Activated CD4-positive, alpha-beta T cell treated with anti-CD3 and anti-CD28 coated beads for 24 hours (primary cell): ENCODE results near the gene NCAM1.

Source experiments
- DNase-seq, 2 donors: peaks; one replicate each; pipeline ENCODE4 v3.0.0-alpha.2; 2020; ENCODE audit warnings: low read depth in 2 of 2

NCAM1 gene

GRCh38 chr11:113168354-113169342 lies 207.4 kb downstream of the NCAM1 start:
- no peak for DNase-seq

- DNase-seq: no peak
These were observed 211.2 kb downstream of the NCAM1 start for GRCh38 chr11:113172382-113172951.

GRCh38 chr11:113173126-113173525 lies 211.9 kb downstream of the NCAM1 start:
- no peak for DNase-seq

DNA sequence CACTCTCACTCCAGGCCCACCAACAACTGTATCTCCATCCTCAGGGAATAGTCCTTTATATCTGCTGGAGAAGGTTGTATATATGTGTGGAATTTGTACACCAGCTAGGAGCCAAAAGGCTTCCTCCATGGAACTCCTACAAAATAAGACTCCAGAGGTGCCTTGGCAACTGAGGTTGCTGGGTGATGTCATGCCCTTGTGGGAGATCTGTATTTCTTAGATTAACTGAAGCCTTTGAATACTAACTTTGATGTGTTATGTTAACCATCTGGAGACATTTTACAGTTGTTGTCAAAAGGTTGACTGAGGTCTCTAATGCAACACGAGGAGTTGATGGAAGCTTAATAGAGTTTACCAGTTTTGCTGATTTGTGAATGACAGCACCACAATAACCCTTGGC lies 213.7 kb downstream of the NCAM1 start:
- DNase-seq: no peak

GRCh38 chr11:113176599-113177360 lies 215.6 kb downstream of the NCAM1 start:
- DNase-seq: no peak

GRCh38 chr11:113177671-113178070 lies 216.5 kb downstream of the NCAM1 start:
- DNase-seq: no peak

- no peak for DNase-seq
These were observed 217.3 kb downstream of the NCAM1 start for GRCh38 chr11:113178381-113179070.

DNA sequence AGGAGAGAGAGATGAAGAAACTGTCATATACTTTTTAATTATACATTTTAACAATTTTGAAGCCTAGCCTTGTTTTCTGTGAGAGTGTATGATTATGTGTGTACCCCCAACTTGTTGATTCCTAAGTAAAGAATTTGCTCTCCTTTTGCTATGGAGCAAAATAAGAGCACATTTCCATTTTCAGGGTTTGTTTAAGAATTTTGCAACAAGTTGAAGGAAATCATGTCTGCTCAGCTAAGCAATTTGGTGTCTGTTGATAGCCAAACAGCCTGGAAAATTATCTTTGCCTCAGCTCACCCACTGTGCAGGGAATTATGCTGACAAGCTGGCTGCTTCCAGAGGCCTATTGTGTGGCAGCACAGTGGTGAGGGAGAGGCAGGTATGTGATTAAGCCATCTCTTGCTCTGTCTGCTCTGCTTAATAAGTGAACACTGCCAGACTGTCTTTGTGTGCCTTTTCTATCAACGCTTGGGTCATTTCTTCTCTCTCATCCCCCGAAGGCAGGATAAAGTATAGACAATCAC lies 218.0 kb downstream of the NCAM1 start:
- no peak for DNase-seq

DNA sequence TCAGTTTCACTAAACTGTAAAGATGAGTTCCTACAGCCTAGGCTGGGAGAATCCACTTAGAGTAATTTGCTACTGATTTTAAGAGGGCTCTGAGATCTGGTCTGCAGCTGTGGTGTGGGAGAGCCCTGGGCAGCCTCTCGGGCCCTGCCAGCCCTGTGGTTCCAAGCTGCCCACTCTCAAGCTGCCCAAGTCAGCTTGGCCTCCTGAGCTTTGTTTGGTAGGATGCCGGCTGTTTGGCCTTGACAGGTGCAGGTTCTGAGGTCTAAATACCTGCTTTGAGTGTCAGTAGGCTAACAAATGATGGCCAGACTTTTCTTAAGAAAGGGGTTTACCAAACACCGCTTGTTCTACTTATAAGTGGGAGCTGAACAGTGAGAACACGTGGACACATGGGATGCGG lies 219.9 kb downstream of the NCAM1 start:
- no peak for DNase-seq

GRCh38 chr11:113182288-113182687 lies 221.1 kb downstream of the NCAM1 start:
- no peak for DNase-seq

DNA sequence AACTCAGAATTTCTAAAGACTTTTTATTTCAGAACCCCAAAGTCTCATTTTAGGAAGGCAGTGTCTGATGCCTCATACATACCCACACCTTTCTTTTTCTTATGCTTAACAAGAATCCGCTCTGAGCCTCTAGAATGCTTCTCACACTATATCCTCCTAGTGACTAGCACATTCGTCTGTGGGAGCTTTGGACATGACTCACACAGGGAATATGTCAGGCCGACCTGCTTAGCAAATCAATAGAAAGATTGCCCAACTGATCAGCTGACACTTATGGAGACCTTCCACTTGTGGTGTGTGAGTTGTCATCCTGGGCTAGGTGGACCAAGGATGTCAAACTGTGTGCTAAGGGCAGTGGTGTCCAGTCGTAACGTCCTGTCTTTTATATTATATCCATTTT lies 223.3 kb downstream of the NCAM1 start:
- DNase-seq: no peak

DNA sequence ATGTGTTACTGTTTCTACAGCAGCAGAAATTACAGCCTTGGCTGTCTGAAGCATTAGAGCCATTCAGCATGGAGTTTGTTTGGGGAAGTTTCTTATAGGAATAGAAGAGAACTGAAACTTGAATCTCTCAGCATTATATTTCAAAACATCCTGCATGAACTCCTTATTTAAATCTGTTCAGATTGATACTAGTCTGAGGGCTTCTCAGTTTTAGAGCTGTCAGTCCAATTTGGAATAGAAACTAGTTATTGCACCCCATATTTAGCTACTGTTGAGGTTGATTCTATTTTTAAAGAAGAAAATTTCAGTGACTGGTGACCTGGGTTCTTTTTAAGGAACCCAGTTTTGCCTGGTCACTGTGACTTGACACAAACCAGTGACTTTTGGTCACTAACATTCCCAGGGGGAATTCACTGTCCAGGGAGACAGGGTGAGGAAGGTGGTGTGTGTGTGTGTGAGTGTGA lies 227.2 kb downstream of the NCAM1 start:
- no peak for DNase-seq

- DNase-seq: no peak
These were observed 228.9 kb downstream of the NCAM1 start for GRCh38 chr11:113189909-113190667.

GRCh38 chr11:113192121-113192925 lies 231.1 kb downstream of the NCAM1 start:
- DNase-seq: no peak

DNA sequence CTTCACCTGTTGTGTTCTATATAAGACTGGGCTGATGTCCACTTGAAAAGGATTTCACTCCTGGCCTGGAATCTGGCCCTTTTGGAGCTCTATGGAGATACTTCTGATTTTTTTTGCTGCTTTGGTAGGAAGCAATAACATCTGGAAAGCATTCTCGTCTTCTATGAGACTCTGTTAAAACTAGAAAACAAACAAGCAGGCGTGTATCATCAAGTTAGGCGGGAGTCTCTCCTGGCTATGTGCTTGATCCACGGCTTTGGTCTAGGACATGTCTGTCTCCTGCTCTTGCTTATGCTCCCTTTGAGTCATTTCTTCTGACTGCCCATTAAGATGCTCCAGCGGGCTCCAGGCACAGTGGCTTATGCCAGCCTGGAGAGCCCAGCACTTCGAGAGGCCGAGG lies 231.8 kb downstream of the NCAM1 start:
- no peak for DNase-seq

DNA sequence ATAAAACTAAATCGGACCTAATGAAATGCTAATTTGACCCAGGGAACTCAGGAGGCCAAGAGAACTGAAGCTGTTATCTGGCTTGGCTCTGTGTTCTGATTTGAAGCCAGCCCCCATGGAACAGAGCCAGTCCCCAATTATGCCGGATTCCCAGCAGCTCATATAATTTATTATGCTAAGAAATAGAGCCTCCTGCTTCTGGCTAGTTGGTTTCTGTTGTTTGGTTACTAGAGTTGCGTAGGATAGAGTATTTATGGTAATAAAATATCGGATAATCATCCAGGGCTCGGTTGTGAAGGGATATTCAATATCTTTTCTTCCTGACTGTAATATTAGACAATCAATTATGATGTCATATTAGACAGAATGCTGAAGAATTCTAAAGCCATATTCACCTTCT lies 232.7 kb downstream of the NCAM1 start:
- no peak for DNase-seq

- DNase-seq: no peak
These were observed 234.5 kb downstream of the NCAM1 start for GRCh38 chr11:113195728-113196127.

DNA sequence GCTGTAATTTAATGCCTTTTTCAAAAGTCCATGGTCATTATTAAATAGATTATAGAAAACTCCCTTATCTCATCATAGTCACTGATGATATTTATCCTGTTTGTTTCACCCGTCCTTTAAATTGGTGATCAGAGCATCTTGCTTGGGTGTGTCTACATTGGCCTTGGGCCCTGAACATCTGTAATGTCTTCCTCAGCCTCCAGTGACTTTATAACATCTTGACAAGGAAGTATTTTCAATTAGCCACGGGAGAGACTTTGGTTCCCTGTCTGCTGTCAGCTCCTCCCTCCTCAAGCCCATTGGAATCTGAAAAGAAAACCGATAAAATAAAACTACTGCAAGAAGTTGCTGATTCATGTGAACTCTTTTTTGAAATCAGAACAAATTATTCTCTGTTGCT lies 236.2 kb downstream of the NCAM1 start:
- no peak for DNase-seq

DNA sequence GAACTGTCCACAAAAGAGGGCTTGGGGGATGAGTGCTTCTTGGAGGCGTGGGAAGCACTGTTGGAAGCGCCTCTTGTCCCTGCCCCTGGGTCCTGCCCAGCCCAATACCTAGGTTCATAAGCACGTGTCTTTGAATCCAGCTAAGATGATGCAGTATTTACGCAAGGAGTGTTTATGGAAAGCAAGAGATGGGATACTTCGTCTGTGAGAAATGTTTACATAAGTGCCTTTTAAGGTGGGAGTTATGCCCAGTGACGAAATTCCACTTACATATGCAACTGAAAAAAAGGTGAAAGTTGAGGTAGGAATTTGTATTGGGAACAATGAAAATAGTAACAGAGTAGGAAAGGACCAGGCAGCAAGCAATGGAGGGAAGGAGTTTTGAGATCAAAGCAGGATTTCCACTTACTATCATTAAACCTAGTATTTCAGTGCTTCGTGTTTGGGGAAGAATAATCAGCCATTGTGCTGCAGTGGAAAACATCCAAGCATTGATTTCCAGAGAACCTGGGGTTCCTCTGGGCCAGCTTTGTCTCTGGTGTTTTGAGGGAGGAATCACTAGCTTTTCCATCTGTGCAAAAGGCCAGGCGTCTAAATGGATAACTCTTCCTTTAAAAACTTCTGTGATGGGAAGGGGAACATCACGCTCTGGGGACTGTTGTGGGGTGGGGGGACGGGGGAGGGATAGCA lies 237.9 kb downstream of the NCAM1 start:
- no peak for DNase-seq
